ENCODE results near the gene PLEKHG4.

PLEKHG4 gene

GRCh38 chr16:67294171-67294757, 14.9 kb downstream of the PLEKHG4 start:
- DNase-seq: no peak

GRCh38 chr16:67294938-67295361, 15.6 kb downstream of the PLEKHG4 start:
- DNase-seq: no peak

DNA sequence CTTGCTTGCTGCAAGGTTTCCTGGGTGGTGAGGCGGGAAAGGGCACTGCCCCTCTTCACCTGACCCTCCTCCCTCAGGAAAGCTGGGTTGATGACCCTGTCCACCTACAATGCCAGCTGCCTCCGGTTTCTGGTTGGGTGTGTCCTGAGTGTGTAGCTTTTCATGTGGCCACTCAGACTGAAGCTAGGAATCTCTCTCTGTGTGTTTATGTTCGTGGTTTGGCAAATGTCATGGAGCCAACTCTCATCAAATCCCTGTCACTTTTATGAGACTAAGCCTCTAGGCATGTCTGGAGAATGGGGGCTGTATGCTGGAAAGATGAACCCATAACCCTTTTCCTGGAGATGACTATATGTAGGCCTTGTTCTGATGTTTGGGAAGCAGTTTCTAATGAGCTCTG, 17.1 kb downstream of the PLEKHG4 start:
- no peak for DNase-seq

GRCh38 chr16:67298277-67298676, 18.9 kb downstream of the PLEKHG4 start:
- no peak for DNase-seq

DNA sequence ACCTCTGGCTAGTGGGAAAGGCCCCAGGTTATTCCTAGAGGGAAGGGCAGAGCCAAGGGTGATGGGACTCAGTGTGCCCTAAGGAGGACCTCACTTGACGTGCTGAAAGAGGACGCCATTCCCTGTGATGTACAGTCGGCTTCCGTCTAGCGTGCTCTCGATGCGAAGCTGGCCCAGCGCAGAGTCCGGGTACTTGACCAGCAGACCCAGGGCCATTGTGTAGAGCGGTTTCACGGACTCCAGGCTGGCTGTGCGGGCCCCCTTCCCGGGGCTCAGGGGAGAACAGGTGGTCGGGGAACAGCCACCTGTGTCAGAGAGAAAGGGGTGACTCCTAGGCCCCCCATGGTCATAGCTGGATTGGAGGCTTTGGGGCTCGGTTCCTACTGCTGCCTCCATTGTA, 19.9 kb downstream of the PLEKHG4 start:
- no peak for DNase-seq

DNA sequence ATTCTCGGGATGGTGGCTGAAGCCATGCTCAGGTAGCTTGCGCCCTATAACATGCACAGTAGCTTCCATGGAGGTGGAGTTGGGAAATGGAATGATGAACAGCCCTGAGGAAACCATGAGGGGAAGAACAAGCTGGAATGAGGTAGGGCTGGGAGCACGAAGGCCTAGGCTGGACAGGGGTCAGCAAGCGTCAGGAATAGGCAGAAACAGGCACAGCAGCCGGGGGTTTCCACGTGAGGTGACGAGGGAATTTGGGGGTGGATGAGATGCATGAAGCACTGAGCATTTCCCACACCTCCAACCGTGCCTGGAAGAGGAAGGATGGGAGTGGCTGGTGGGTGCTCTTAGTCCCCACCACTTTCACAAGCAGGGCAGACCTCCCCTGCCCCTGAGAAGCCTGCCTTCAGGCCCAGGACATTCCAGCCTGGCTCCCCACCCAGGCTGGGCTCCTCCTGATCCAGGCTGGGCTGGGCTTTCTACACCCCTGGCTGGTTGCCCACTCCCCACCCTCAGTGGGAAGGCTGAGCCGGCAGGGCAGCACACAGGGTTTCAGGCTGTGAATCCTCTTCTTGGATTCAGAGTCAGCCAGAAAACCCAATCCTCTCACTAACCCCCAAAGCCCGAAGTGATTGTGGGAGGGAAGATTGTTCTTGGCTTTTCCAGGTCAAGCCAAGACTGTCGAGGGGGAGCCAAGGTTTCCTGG, 21.9 kb downstream of the PLEKHG4 start:
- no peak for DNase-seq

- no peak for DNase-seq
Observed at GRCh38 chr16:67302076-67302475, 22.7 kb downstream of the PLEKHG4 start.

- no peak for DNase-seq
Observed at GRCh38 chr16:67302970-67303369, 23.6 kb downstream of the PLEKHG4 start.

GRCh38 chr16:67304020-67304419, 24.7 kb downstream of the PLEKHG4 start:
- no peak for DNase-seq

DNA sequence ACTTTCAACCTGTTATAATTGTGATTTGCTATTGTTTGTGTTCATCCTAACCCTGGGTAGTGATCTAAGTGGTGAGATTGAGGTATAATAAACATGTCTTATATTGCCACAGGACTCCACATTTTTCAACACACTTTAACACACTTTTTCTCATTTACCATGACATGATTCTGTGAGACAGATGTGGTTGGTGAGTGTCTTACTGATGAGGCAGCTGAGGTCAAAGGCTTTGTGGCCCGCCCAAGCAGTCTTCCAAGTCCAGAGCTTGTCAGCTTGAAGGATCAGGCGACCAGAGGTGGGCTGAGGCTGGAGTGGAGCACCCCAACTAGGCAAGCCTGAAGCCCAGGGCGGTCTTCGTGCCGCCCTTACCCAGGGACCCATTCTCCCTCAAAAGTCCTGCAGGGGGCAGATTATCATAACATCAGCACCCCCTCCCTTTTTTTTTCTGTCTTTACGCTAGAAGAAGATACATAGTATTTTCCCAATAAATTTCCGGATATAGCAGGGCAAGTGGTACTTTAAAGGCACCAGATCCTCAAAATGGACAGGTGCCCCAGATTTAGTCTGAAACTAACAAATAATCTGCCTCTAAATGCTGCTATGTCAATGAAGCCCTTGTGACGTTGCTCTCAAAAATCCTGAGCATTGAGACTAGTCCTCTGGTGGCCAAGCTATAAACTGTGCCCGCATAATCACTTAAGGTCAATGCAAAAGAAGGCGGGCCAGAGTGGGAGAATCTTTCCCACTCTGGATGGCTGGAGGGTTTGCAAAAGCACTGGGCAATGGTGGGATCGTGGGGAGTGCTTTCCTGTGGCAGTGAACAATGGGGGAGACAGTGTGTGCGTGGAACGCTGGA, 26.1 kb downstream of the PLEKHG4 start:
- no peak for DNase-seq

DNA sequence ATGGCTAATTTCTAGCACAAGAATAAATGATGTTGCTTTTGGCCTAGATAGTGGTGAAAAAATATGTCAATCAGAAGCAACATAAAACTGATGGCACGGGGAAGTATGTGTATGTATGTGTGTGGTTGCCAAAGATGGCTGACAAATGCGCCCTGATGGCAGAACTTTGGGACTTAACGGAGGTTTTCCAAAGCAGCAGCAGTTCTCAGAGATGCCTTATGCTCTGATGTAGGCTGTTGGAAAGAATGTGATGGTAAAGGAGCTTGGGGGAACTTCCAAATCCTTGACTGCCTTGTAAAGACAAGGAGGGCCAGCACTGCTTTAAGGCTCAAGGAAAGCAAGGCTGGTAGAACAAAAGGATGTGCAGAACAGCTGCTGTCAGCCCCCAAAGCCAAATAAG, 31.2 kb downstream of the PLEKHG4 start:
- DNase-seq: no peak

GRCh38 chr16:67311607-67312488, 32.5 kb downstream of the PLEKHG4 start:
- DNase-seq: no peak

DNA sequence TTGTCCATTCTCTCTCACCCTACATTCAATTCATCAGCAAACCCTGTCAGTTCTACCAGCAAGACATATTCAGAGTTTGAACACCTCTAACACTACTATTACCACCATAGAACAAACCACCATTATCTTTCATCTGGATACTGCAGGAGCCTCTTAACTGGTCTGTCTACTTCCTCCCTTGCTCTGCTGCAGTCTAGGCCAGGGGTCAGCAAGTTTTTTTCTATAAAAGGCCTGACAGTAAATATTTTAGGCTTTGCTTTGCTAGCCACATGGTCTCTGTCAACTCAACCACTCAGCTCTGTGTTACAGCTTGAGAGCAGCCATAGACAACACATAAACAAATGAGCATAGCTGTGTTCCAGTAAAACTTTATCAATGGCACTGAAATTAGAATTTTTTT, 33.4 kb downstream of the PLEKHG4 start:
- DNase-seq: no peak

DNA sequence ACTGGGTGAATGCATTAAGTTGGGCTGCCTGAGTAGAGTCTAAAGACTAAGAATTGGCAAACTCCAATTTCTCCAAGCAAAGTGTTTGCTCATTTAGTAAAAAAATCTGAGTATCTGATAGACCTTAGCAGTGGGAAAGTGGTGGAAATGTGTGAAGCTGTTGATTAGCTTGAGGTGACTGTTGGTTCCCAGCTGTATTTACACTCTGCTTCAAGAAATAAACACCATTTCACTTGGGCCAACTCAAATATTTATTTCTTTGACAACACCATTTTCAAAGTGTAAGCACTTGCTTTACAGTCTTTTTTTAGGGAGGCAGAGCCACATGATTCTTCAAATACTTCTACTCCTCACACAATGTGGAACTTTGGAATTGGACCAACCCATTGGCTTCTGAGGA, 38.5 kb downstream of the PLEKHG4 start:
- DNase-seq: no peak

DNA sequence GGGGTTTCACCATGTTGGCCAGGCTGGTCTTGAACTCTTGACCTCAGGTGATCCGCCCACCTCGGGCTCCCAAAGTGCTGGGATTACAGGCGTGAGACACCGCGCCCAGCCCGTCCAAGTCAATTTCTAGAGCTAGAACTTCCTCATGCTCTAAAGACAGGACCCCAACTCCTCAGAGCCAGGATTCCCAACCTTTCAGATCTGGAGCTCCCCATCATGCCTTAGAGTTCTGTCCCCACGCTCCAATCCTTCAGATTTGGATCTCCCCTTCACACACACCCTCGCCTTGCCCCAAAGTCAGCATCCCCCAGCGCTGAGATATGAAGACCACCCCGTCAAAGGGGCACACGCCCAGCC, 46.8 kb downstream of the PLEKHG4 start:
- no peak for DNase-seq

DNA sequence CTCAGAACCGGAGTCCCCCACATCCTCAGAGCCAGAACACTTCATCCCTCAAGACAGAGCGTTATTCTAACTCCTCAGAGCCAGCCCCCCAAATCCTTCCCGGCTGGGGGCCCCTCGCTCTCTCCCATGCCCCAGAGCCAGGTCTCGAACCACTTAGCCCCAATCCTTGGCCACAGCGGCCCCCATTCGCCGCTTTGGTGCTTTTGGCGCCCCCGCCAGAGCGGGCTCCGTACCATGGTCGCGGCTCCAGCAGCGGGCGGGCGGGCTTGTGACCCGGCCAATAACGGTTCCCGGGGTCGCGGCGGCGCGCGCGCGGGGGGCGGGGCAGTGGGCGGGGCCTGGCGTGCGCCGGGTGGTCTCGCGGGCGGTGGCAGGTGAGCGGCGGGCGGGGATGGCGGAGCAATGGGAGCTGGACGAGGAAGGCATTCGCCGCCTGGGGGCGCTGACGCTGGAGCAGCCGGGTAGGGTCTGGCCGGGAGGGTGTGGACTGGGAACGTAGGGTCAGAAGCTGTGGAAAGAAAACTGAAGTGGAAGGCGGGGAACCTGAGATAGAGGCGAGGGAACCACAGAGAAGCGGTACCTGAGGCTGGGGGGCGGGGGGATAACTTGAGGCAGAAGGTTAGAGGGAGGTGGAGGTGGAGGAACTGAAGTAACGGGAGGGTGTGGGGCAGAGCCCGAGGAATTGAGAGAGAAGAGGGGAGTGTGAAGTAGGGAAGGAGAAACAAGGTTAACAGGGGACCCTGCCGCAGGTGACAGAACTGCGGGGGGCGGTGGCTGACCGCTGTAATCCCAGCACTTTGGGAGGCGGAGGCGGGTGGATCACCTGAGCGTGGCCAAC, 47.4 kb downstream of the PLEKHG4 start, which contains the start of the genes KCTD19 and LRRC36:
Gene KCTD19, minus strand, starts transcription at position 270 of the 838 bp plus-strand sequence. Its CDS starts 34 bp downstream, at position 236.
Gene LRRC36, plus strand, starts transcription at position 344 of the 838 bp plus-strand sequence. Its CDS starts 48 bp downstream, at position 392.
- peak; percentile 63 for DNase-seq

DNA sequence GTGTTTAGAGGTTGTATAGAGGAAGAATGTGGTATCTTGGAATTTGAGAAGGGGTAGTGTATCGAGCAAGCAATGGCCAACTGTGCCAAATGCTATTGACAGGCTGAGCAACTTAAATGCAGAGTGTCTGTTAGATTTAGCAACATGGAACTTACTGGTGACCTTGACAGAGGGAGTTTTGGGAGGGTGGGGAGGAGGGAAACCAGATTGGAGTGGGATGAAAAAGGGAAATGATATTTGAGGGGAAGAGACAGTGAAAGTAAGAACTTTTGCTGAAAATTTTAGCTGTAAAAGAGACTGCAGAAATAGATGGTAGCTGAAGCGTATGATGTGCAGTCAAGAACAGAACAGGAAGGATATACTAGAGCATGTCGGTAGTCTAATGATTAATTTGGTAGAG, 48.4 kb downstream of the PLEKHG4 start:
- no peak for DNase-seq

DNA sequence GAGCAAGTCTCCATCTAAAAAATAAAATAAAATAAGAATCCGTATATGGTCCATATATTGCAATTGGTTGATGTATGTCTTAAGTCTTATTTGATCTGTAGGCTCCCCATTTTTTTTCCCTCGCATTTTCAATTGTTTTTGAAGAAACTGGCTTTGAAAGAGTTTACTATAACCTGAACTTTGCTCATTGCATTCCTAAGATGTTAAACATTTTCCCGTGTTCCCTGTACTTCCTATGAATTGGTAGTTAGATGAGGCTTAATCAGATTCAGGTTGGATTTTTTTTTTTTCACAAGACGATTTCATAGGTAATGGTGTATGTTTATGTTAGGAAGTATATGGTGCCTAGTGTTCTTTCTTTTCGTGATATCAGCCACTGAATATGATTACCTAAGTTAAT, 50.6 kb downstream of the PLEKHG4 start:
- no peak for DNase-seq

DNA sequence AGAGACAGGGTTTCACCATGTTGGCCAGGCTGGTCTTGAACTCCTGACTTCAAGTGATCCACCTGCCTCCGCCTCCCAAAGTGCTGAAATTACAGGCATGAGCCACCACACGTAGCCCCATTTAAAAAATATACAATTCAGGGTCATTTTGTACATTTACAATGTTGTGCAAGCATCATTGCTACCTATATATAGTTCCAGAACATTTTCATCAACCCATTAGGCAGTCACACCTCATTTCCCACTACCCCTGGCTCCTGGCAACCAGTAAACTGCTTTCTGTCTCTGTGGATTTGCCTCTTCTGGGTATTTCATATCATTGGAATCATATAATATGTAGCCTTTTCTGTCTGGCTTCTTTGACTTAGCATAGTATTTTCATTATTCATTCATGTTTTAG, 54.0 kb downstream of the PLEKHG4 start:
- no peak for DNase-seq

GRCh38 chr16:67336116-67336515, 56.8 kb downstream of the PLEKHG4 start:
- DNase-seq: no peak

GRCh38 chr16:67336648-67337047, 57.3 kb downstream of the PLEKHG4 start:
- no peak for DNase-seq

All from NCI-H2227 treated with DMSO at 0.1 percent for 48 hours (cell line).